Measurements from ENCODE around the gene RPL19.
"Not testable (repeated sequence)": the region's sequence is repeated elsewhere in the genome, so short reads cannot be mapped to it uniquely, and the experiment has no call there.

The RPL19 gene

DNA sequence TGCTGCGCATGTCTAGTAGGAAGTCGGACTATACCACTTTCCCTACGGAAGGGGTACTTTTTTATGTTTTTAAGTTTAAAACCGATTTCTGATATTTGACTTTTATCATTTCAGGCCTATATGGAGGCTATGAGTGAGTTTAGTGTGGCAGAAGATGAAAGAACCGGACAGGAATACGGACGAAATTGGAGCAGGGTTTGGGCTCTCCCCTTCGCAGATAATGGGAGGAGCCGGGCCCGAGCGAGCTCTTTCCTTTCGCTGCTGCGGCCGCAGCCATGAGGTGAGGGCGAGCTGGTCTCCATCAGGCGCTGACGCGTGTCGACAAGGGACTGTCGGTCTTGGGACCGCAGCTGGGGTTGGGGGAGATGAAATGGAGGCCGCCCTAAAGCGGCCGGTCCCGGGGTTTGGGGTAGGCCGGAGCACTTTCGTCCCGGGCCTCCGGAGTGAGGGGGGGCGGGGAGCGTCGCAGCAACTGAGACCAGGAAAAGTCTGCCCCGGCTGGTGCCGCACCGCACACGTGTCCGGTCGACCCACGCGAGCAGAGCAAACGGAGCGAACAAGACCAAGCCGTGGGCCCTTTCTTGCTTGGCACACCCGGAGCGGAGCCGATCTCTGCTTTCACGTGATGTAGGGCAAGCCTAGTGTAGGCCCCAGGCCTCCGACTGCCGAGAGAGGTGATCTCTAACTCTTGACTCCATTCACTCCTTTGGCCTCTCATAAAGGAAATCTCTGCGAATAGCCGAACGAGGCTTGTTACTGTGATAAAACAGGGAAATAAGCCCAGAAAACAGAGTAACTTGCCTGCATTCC lies at the start of gene RPL19:
TSS of gene RPL19 (plus strand) at position 214 of the 810 bp plus-strand sequence. CDS start at position 276, 62 bp downstream.
- DNase-seq, result peak in 1 of 2 experiments; percentile 71

DNA sequence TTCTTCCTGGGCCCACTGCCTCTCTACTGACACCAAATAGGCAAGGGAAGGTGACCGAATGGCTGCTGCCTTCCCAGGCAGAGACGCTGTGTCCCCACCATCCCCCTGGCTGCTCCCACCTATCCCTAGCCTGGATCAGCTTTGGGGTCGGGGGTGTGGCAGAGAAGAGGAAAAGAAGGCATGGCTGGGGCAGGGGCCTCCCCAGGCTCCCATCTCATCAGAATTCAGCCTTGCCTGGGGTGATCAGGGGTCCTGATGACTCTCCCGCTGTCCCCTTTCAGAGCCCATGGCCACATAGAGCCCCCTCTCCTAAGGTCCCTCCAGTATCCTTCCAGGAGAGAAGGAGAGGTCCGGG lies 49.3 kb upstream of the RPL19 start:
- DNase-seq, result no peak

DNA sequence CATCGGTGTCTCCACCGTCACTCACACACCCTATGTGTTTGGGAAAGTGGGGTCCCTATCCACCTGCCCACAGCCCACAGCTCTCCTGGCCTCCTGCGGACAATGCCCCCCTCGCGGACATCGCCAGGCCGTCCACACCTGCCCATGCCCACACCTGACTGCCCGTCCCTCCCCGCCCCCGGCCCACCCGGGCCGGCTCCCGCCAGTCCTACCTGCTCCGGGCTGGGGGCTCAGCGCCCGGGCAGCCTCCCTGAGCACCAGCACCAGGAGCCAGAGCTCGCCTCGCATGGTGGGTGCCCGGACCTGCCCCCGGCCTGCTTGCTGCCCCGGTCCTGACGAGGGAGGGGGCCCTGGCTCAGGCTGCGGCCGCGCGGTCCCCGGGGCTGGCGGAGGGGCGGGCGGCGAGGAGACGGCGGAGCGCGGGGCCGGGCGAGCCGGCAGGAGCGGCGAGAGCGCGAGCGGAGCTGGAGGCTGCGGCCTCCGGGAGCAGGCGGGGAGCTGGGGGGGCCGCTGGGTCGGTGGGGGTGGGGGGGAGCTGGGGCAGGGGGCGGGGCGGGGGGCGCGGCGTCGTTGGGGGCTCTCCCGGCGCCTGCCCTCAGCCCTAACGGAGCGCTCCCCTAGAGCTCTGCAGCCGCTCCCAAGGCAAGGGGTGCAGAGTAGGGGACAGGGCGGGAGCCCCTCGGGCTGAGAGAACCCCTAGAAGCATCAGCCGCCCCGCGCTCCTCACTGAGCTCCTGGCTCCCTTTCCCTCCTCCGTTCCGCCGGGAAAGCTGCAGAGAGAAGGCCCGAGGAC lies 48.7 kb upstream of the RPL19 start, which contains the start of gene PLXDC1:
TSS of gene PLXDC1 (minus strand) at position 488 of the 793 bp plus-strand sequence. CDS start at position 288, 200 bp downstream.
- no peak for DNase-seq

DNA sequence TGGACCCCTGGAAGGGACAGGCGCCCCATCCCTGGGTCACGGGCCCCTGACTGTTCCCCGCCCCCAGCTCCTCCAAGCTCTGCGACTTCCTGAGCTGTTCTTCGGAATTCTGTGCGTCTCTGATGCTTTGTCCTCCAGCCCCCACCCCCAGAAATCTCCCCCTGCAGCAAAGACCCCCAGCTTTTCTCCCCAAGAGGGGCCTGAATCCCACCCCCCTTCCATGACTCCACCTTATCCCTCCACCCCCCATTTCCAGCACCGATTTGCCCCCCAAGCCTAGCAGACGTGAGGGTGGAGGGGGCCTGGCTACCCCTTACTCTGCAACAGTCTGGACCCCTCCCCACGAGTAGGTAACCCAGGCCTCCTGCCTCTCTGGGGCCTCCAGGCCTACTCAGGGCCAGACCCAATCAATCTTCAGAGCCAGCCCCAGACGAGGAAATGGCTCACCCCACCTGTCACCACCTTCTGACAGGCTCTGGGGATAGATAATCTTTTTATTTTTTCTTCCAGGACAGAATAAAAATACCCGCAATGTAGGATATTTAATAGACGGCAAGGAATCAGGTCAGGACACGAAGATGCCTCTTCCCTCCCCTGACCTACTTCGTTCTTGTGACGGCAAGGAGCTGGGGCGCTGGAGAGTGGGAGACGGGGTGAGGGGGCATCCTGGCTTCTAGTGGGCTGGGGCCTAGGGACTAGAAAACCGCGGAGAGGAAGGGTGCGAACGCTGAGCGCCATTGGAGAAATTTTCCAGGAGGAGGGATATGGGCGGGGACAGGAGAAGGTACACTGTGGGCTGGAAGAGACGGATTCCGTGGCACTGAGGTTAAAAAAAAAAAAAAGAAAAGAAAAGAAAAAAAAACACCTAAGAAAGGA lies 47.9 kb upstream of the RPL19 start:
- no peak for DNase-seq

DNA sequence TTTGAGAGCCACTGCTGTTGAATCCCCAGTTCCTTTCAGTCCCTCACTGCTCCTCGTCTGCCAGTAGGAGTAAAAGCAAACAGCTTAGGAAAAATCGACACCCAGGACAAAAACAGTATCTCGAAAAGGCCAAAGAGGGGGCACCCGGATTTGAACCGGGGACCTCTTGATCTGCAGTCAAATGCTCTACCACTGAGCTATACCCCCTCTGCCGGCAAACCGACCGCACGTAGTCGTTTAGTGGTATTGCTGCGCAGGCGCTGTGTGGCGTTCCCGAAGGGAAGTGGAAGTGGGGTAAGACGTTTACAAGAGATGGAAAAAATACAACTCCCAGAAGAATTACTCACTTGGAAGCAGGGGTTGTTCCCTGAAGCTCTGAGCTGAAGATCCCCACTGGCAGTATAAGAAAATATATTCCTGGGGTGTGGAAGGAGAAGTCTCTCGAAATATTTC lies 46.5 kb upstream of the RPL19 start:
- peak; percentile 63 to 85 for DNase-seq

DNA sequence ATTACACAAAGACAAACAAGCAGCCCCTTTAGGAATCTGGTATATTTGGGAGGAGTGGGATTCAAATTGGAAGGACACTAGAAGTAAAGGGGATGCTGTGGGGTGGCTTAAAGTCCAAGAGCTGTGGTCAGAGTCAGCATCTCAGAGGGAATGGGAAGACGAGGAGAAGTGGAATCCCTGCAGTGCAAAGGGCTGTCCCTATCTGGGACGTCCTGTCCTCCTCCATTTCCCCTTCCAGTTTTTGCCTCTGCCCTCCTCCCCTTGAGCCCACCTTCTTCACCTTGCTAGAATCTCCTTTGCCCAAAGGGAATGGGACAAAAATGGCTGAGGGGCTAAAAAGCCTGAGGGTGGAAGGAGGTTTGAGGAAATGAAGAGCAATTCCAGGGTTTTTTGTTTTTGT lies 44.4 kb upstream of the RPL19 start:
- DNase-seq, result no peak

DNA sequence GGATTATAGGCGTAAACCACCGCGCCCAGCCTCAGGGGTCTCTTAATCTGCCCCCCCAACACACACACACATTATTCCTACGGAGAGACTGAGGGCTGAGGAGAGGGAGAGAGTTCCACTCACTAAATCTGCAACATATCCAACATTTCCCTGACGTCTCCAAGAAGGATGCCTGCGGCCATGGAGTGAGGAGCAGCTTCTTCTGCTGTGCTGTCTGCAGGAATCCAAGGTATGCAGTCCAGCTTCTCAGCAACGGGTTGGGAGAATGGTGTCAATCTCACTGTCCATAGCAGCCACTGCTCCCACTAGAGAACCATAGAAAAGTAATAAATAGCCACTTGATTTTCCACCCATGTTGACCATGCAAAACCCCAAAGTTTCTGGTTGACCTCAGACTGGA lies 43.6 kb upstream of the RPL19 start:
- DNase-seq, result no peak

DNA sequence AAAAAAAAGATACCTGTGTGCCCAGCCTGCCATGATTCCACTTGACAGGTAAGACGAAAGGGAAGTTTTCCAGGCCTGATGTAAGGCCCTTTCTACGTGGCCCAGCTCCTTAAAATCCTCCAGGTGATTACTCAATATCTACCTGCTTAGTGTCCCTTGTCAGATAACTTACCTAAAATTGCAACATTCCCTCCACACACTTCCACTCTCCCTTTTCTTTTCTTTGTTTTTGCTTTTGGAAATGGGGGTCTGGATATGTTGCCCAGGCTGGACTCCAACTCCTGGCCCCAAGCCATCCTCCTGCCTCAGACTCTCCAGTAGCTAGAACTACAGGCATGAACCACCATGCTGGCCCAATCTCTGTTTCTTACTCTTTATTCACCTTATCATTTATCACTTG lies 41.5 kb upstream of the RPL19 start:
- no peak for DNase-seq

DNA sequence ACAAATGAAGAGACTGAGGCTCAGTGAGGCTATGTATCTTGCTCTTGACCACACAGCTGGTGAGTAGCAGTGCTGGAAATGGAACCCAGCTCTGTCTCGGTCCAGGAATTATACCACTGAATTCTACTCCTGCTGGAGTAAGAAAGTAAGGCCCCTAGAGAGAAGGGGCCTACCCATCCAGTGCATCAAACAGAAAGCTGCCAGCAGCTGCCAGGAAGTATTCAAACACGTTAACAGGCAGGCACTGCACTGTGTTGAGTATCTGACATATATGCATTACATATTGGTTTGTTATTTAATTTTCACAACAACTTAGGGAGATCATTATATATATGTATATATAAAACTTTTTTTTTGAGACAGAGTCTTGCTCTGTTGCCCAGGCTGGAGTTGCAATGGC lies 38.1 kb upstream of the RPL19 start:
- DNase-seq, result no peak

DNA sequence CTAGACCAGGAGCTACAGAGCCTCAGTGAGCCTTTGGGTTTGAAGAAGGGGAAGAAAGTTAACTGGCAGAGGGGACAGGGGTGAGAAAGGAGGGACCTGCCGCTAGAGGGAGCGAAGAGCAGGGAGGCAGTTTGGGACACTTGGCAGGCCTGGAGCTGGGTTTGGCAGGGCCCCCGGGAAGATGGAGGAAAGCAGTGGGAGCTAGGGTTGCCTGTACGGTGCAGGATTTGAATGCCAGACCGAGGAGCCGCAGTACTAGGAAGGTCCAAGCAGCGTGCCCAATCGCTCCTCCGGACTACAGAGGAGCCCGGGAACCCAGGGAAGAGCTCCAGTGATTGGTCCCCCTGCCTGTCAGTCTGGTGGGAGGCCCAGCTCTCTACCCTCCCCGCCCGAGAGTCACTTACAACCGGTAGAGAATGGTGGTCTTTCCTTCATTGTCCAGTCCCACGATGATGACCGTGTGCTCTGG lies 35.4 kb upstream of the RPL19 start:
- peak; percentile 38 to 68 for DNase-seq

DNA sequence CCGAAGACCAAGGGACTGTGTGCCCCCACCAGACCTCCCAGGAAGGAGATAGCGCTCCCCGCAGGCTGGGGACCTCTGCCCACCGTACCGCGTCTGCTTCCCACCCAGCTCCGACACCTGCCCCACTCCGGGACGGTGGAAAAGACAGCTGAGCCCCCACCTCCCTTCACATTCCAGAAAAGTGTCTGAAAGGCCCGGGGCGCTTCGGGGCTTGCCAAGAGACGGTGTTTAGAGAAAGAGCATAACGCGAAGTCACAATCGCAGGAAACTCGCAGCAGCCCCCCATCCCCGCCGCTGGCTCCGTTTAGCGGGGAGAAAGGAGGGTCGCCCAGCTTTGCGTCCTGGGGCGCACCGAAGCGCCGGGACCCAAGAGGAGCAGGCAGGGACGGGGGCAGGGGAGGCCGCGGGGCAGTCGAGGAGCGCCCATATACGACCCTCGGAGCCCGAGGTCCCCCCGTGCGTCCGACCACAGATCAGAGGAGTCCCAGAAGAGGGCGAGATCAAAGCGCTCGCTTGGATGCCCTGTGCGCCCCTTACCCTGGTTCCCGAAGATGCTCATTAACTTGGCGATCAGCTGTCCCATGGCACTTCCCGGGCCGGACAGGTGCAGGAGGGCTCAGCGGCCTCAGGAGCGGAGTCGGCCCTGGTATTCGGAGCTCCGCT lies 34.8 kb upstream of the RPL19 start:
- no peak for DNase-seq

DNA sequence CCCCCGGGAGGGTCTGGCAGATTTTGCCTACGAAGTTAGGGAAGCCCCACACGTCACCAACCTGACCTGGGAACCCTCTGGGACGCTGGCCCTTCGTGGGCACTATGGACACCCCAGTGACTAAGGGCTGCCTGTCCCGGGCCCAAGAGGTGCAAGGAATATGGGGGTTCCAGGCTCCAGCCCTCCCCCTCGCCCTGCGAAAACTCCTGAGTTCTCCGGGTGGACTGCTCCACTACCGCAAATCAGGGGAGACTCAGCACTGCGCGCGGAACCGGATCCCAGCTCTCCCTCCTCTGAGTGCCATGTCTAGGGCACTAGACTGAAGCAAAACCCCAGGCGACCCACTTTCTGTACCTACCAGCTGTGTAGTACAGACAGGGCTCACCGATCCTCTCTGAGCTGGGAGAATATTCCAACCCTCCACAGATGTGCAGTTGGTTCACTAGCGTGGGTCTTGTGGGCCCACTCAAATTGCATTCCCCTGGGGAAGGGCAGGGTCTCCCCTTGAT lies 34.2 kb upstream of the RPL19 start, which contains the start of gene ARL5C:
TSS of gene ARL5C (minus strand) at position 321 of the 509 bp plus-strand sequence. CDS start 401 bp downstream, outside the sequence.
- DNase-seq, result no peak

DNA sequence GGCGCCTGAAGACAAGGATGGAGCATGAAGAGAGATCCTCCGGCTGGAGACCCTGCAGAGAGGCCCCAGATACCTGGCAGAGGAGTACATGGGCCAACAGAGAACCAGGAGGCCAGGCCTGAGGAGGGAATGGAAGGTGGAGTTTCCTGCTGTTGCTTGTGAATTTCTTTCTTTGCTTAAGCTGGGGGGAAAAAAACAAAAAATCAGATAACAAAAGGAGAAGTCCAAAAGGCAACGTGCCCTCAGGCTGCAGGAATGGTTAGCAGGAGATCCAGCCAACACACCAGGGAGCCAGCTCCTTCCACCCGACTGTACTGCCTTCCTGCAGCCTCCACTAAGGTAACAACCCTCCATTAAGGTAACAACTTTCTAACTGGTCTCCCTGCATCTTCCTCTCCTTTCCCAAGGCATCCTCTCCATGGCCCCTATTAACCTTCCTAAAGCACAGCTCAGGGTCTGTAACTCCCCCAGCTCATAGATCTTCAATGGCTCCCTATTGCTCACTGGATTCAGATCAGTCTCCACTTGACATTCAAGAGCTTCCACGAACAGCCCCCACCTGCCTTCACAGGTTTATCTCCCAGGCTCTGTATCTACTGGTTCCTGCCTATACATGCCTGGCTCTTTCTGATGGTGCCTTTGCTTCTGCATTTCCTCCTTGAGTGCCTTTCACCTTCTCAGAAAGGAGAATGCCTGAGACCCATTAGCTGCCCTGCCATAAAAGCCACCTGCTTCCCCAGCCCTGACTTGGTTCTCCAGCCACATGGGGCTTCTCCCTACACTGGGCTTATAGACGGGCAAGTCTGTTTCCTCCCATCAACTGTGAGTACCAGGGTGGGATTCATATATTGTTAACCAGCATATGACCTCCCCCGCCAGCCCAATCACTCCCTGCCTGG lies 33.4 kb upstream of the RPL19 start:
- no peak for DNase-seq

DNA sequence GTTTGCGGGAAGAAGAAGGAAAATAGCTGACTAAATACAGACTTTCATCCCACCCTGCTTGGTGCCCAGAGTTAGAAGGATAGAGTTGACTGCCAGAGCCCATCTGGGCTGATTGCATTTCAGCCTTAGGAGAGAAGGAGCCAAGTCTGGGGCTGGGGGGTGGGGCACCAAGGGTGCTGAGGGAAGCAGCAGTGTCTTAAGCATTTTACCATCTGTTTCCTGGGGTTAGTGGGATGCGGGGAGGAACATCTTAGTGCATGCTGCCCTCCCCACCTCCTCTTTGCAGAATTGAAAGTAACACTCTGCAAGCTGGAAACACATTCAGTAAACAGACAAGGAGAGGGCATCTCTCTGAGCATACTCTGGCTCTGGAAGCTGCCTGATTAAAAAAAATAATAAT lies 32.6 kb upstream of the RPL19 start:
- DNase-seq, result no peak

DNA sequence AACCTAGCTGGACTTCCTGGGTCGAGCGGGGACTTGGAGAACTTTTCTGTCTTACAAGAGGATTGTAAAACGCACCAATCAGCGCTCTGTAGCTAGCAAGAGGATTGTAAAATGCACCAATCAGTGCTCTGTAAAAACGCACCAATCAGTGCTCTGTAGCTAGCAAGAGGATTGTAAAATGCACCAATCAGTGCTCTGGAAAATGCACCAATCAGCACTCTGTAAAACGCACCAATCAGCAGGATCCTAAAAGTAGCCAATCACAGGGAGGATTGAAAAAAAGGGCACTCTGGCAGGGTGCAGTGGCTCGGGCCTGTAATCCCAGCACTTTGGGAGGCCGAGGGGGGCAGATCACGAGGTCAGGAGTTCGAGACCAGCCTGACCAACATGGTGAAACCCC lies 31.6 kb upstream of the RPL19 start:
- not testable (repeated sequence) for DNase-seq

DNA sequence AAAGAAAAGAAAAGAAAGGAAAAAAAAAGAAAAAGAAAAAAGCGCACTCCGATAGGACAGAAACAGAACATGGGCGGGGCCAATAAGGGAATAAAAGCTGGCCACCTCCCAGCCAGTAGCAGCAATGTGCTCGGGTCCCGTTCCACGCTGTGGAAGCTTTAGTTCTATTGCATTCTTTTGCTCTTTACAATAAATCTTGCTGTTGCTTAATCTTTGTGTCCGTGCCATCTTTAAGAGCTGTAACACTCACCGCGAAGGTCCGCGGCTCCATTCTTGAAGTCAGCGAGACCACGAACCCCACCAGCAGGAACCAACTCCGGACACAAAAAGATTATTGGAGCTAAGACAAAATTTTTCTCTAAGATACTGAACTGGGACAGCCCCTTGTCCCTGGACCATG lies 31.0 kb upstream of the RPL19 start:
- no peak for DNase-seq

DNA sequence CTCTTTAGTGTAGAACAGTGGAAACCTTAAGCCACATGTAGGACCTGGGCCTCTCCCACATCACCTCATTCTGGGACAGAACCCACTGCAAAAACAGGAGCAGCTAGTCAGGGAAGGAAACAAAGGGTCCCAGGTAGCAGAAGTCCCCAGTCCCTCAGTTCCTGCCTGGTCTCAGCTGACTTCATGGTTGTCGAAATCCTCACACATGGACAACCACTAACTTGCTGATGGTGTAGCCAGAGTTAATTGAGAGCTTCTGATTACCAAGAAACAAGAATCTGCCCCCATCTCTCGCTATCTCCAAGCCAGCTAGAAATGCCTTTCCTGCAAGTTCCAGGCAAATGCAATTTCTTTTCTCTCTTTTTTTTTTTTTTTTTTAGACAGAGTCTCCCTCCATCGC lies 30.6 kb upstream of the RPL19 start:
- DNase-seq, result no peak

DNA sequence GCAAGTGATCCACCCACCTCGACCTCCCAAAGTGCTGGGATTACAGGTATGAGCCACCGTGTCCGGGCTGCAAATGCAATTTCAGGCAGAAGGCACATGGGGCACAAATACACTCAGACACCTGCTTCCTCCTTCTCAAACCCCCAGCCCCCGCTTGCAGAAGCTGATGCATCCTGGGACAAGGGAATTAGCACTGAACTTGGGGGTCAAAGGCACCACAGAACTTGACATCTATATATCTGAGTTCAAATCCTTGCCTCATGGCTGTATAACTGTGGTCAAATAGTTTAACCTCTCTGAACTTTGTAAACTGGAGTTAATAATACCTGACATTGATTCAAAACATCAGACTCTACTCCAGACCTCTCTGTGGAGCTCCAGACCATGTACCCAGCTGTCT lies 30.0 kb upstream of the RPL19 start:
- DNase-seq, result no peak

DNA sequence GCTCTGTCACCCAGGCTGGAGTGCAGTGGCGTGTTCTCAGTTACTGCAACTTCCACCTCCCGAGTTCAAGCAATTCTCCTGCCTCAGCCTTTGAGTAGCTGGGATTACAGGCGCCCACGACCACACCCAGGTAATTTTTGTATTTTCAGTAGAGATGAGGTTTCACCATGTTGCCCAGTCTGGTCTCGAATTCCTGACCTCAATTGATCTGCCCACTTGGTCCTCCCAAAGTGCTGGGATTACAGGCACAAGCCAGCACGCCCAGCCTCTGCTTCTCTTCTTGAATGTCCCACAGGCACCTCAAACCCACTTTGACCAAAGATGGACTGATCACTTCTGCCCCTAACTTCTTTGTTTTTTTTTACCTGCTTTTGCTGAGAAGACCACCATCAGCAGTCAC lies 29.5 kb upstream of the RPL19 start:
- DNase-seq, result no peak

DNA sequence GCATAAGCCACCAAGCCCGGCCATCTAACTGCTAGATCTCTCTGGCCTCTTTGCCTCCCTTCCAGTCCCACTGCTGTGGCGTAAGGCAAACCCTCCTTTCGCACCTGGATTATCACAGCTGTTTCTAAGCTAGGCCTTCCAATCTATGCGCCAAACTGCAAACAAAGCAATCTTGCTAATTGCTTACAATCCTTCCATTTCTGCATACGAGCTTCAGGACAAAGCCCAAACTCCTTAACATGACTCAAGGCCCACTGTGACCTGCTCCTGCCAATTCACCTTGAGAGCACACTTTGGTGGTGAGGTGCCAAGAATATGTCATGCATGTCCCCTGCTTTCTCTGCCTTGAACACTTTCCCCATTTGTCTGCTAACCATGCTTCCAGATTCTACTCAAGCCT lies 28.1 kb upstream of the RPL19 start:
- DNase-seq, result no peak

DNA sequence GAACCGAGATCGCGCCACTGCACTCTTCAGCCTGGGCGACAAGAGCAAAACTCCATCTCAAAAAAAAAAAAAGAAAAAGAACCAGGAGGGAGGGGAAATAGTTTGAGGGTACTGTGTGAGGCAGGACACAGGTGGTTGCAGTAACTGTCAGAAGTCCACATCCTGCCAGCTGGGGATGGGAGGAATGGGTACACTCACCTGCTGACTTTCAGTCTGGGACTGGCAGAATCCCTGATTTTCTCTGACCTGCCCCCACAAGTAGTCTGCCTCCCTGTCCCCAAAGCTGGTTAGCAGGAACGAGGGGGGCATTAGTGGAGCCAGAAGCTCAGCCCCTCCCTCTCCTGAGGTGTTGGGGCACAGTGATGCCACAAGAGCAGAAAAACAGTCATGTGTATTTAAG lies 27.0 kb upstream of the RPL19 start:
- no peak for DNase-seq
